HL-60 (cell line): ENCODE data around the gene RUNX1.

Experiments used
- DNase-seq, 2 experiments: peaks; one replicate each; pipeline ENCODE4 v3.0.0-alpha.2; 2010 to 2020; ENCODE audit warnings: low read depth in 1 of 2, low spot score in 1 of 2
- H3K27ac ChIP-seq: fragments of 250-450 bp; sonication (Bioruptor Pico); replicated peaks from 2 replicates; pipeline ENCODE4 v1.5.1; 2020; ENCODE audit warnings: mild to moderate bottlenecking, moderate library complexity
- H3K27me3 ChIP-seq: fragments of 250-450 bp; sonication (Bioruptor Pico); 2 replicates; pipeline ENCODE4 v1.5.1; 2021; ENCODE audit warnings: mild to moderate bottlenecking, moderate library complexity; ENCODE audit not compliant: insufficient read depth, poor library complexity, severe bottlenecking
- H3K4me3 ChIP-seq: replicated peaks from 2 replicates; pipeline ENCODE4 v1.5.1; 2011; ENCODE audit warnings: mild to moderate bottlenecking, control low read depth, low read length; ENCODE audit not compliant: insufficient read depth
- CTCF ChIP-seq: IDR thresholded peaks from one replicate; pipeline ENCODE4 v1.5.1; 2011; ENCODE audit warnings: low read length, control low read depth, inconsistent platforms; ENCODE audit not compliant: insufficient read depth
- GABPA ChIP-seq: IDR thresholded peaks from 2 replicates; pipeline ENCODE4 v1.6.1; 2012; ENCODE audit warnings: low read depth
- POLR2AphosphoS5 ChIP-seq: IDR thresholded peaks from 2 replicates; pipeline ENCODE4 v1.6.1; 2012; ENCODE audit warnings: low read depth
- REST ChIP-seq: IDR thresholded peaks from 2 replicates; pipeline ENCODE4 v1.6.1; 2012; ENCODE audit warnings: low read depth; ENCODE audit not compliant: insufficient replicate concordance
- SPI1 ChIP-seq: IDR thresholded peaks from 2 replicates; pipeline ENCODE4 v1.6.1; 2012; ENCODE audit warnings: low read depth, mild to moderate bottlenecking, borderline replicate concordance

RUNX1 gene

GRCh38 chr21:34867785-34868184 lies 181.3 kb downstream of the RUNX1 start:
- no peaks in the 10 kb centered on the region for H3K27me3 ChIP-seq
- no peak overlapping the region for H3K27ac ChIP-seq
- TF ChIP-seq POLR2AphosphoS5 = no peak
- no peak for TF ChIP-seq CTCF
- TF ChIP-seq SPI1 = no peak
- TF ChIP-seq REST = no peak
- TF ChIP-seq GABPA = no peak
- H3K4me3 ChIP-seq = no peak overlapping the region
- no peak for DNase-seq

DNA sequence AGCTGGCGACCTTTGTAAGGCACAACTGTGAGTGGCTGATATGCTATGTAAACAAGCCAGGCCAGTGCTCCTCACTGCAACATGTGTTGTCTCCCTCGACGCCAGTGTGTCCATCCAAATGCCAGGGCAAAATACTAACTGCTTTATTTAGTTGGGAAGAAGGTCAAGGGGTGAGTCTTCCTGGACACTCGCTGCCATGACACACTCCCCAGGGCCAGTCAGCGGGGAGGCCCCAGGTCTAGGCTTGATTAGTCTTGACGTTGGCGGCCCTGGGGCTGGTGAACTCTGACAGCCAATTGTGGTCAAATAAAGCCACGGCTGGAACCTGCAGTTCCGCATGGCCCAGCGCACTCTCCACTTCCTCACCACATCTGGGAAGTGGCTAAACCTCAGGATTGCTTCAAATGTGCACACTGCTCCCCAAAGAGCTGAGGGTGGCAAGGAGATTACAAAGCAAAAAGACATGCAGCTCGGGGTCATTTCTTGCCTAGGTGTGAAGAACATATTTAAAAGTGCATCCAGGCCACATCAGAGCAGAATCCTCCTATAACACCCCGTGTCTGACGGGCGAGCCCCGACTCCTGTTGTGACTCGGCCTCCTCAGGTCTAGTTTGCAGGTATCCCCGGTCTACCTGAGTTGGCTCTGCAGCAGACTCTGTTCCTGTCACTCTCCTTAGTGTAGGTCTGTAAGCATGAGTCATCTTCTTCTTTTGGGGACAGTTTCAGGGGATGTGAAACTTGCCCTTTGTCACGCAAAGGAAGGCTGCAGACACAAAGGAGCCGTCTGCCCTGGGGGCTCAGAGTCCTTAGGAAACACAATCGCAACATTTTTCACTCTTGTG lies 183.5 kb downstream of the RUNX1 start:
- TF ChIP-seq POLR2AphosphoS5 = peak; percentile 99
- TF ChIP-seq REST = peak; percentile 28
- TF ChIP-seq CTCF = no peak
- TF ChIP-seq SPI1 = peak; percentile 98
- TF ChIP-seq GABPA = no peak
- DNase-seq = peak; percentile 94 to 96
- no peaks in the 10 kb centered on the region for H3K27me3 ChIP-seq
- peak overlapping the region; percentile 40 for H3K27ac ChIP-seq
- H3K4me3 ChIP-seq = no peak overlapping the region

DNA sequence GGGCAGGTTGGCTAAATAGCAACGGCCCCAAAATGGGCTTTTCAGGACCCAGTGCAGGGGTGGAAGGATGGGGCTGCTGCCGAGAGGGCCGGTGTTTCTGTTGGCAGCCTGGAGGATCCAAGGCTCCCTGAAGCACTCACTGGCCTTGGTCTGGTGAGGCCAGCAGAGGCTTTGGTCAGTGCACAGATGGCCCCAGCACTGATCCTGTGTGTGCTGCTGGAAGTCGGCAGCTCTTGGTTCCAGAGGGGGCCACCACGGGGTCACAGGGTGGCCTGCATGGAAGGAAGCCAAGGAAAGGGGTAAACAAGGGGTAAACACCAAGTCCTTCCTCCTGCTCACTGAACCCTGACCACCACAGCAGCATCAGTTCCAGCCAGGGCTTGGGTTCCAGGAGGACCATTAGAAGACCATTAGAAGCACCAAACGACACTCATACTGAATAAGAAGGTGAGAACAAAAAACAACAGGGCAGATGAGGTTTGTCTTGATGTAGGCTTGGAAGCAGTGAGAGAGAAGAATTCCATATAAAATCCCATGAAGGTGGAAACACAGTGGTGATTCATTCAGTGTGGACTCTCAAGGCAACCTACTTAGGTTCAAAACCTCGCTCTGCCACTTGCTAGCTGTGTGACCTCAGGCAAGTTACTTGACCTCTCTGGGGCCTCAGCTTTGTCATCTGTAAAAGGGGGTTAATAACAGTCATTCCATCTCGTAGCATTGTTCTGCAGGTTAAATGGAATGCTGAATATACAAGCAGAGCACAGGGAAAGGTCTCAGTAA lies 184.5 kb downstream of the RUNX1 start:
- no peak for DNase-seq
- no peaks in the 10 kb centered on the region for H3K27me3 ChIP-seq
- TF ChIP-seq SPI1 = no peak
- no peak for TF ChIP-seq REST
- TF ChIP-seq CTCF = no peak
- no peak; the same call in 1 of the 2 replicates for TF ChIP-seq POLR2AphosphoS5
- no peak for TF ChIP-seq GABPA
- no peak overlapping the region for H3K4me3 ChIP-seq
- no peak overlapping the region for H3K27ac ChIP-seq
